GM12878 (cell line): Measurements from ENCODE around the gene PRRX2.

Experiments
- BCL11A ChIP-seq: IDR thresholded peaks from 2 replicates; pipeline ENCODE4 v1.6.1; 2011; ENCODE audit warnings: low read depth, low read length
- BMI1 ChIP-seq: fragments of 450-650 bp; IDR thresholded peaks from 2 replicates; pipeline ENCODE4 v1.6.1; 2016; ENCODE audit warnings: mild to moderate bottlenecking, moderate library complexity, borderline replicate concordance
- BRCA1 ChIP-seq: IDR thresholded peaks from 2 replicates; pipeline ENCODE4 v1.6.1; 2011; ENCODE audit warnings: low read depth, low read length, improper control_type of control experiment
- CTCF ChIP-seq, 3 experiments: IDR thresholded peaks in 2 of 3; conservative IDR thresholded peaks in 1 of 3; 2 replicates each; pipeline ENCODE4 v1.5.1; 2011; ENCODE audit warnings: low read depth in 3 of 3, low read length in 3 of 3, mild to moderate bottlenecking in 3 of 3, control low read depth in 2 of 3, moderate library complexity in 2 of 3, inconsistent platforms in 1 of 3, mixed read lengths in 1 of 3; ENCODE audit not compliant: control insufficient read depth in 2 of 3, insufficient read depth in 1 of 3; ENCODE audit errors: extremely low read depth in 1 of 3
- JUND ChIP-seq: IDR thresholded peaks from 2 replicates; pipeline ENCODE4 v1.6.1; 2012; ENCODE audit warnings: low read depth, mild to moderate bottlenecking, low read length, improper control_type of control experiment, moderate library complexity
- POLR2A ChIP-seq: IDR thresholded peaks from 2 replicates; pipeline ENCODE4 v1.6.1; 2011; ENCODE audit warnings: low read depth, mild to moderate bottlenecking, low read length
- RCOR1 ChIP-seq: conservative IDR thresholded peaks from 2 replicates; pipeline ENCODE4 v1.6.1; 2012; ENCODE audit warnings: low read depth, low read length, improper control_type of control experiment
- SIN3A ChIP-seq: IDR thresholded peaks from 2 replicates; pipeline ENCODE4 v1.6.1; 2012; ENCODE audit warnings: low read depth, low read length, improper control_type of control experiment
- SMAD1 ChIP-seq: fragments of 450-650 bp; IDR thresholded peaks from 2 replicates; pipeline ENCODE4 v1.6.1; 2018; ENCODE audit warnings: mild to moderate bottlenecking, low read depth; ENCODE audit not compliant: partially characterized antibody
- SMC3 ChIP-seq: IDR thresholded peaks from 2 replicates; pipeline ENCODE4 v1.6.1; 2011; ENCODE audit warnings: low read length, improper control_type of control experiment, borderline replicate concordance
- TARDBP ChIP-seq: IDR thresholded peaks from 2 replicates; pipeline ENCODE4 v1.6.1; 2016; ENCODE audit warnings: borderline replicate concordance
- YBX1 ChIP-seq: fragments of 450-650 bp; IDR thresholded peaks from 2 replicates; pipeline ENCODE4 v1.6.1; 2016; ENCODE audit warnings: antibody characterized with exemption
- ZBTB33 ChIP-seq: fragments of 450-650 bp; IDR thresholded peaks from 2 replicates; pipeline ENCODE4 v1.6.1; 2017; ENCODE audit warnings: mild to moderate bottlenecking

- TF ChIP-seq SMAD1 (no peak), ZBTB33 (no peak), RCOR1 (no peak), BRCA1 (no peak), YBX1 (no peak), BMI1 (no peak), CTCF (IDR thresholded peaks at IDR 0.05 in 2 of 3, conservative IDR thresholded peaks at IDR 0.05 in 1 of 3; ENCODE audit: control insufficient read depth in 2 of 3, extremely low read depth in 1 of 3, insufficient read depth in 1 of 3, low read depth in 3 of 3, low read length in 3 of 3) (no peak), SMC3 (no peak), POLR2A (no peak), JUND (no peak), SIN3A (no peak), BCL11A (no peak), TARDBP (no peak)
Observed at GRCh38 chr9:129655696-129656095, 9.8 kb upstream of the PRRX2 start.
